ENCODE data around the gene RNASE7. TPM values are rescaled to one million over a fixed set of nuclear protein-coding genes. Genes with fewer than 3 reads are reported as not detected.

RNASE7 gene
- total and polyA plus RNA-seq, 8 donors: 0.14 to 0.24 (median 0.20) TPM; not detected in 4

GRCh38 chr14:21043974-21044618 is 1.9 kb downstream of the RNASE7 start:
- Histone ChIP-seq H3K36me3 (no peaks in the 10 kb centered on the region), H3K27me3 (peaks cover 0 to 5% of the 10 kb centered on the region in 2 donors), H3K4me1 (peaks cover 18 to 25% of the 10 kb centered on the region in 2 donors), H3K9me3 (no peaks in the 10 kb centered on the region), H3K27ac (no peak overlapping the region), H3K4me3 (no peak overlapping the region)
- intact Hi-C loops (cut with DNase I): no loop called here
- no peak for TF ChIP-seq CTCF (IDR thresholded peaks at IDR 0.05)
- DNase-seq (no peak), ATAC-seq (peak; percentile 64)

GRCh38 chr14:21047378-21047781 is 5.2 kb downstream of the RNASE7 start:
- no peak for TF ChIP-seq CTCF (IDR thresholded peaks at IDR 0.05)
- ATAC-seq: no peak
- H3K27ac ChIP-seq: no peak overlapping the region
- H3K4me3 ChIP-seq: no peak overlapping the region
- intact Hi-C loops (cut with DNase I): no loop called here
- peaks cover 7 to 9% of the 10 kb centered on the region in 2 donors for H3K4me1 ChIP-seq
- no peak for DNase-seq
- H3K36me3 ChIP-seq: no peaks in the 10 kb centered on the region
- no peaks in the 10 kb centered on the region for H3K9me3 ChIP-seq
- H3K27me3 ChIP-seq: peaks cover 0 to 5% of the 10 kb centered on the region in 2 donors

GRCh38 chr14:21048638-21049037 is 6.5 kb downstream of the RNASE7 start:
- ATAC-seq: no peak
- peaks cover 6 to 7% of the 10 kb centered on the region in 2 donors for H3K4me1 ChIP-seq
- DNase-seq: no peak
- H3K27ac ChIP-seq: no peak overlapping the region
- H3K36me3 ChIP-seq: no peaks in the 10 kb centered on the region
- H3K9me3 ChIP-seq: no peaks in the 10 kb centered on the region
- H3K27me3 ChIP-seq: no peaks in the 10 kb centered on the region
- no peak overlapping the region for H3K4me3 ChIP-seq
- no peak for TF ChIP-seq CTCF (IDR thresholded peaks at IDR 0.05)
- intact Hi-C loops (cut with DNase I): no loop called here

- Histone ChIP-seq H3K9me3 (no peaks in the 10 kb centered on the region), H3K27ac (no peak overlapping the region), H3K36me3 (no peaks in the 10 kb centered on the region), H3K27me3 (no peaks in the 10 kb centered on the region), H3K4me1 (peaks cover 0 to under 1% of the 10 kb centered on the region in 2 donors), H3K4me3 (no peak overlapping the region)
- TF ChIP-seq CTCF (IDR thresholded peaks at IDR 0.05): no peak
- DNase-seq: no peak
- intact Hi-C loops (cut with DNase I): no loop called here
- ATAC-seq: no peak
These were observed 7.1 kb downstream of the RNASE7 start for GRCh38 chr14:21049271-21049673.

- no peak overlapping the region for H3K4me3 ChIP-seq
- no peaks in the 10 kb centered on the region for H3K4me1 ChIP-seq
- intact Hi-C loops (cut with DNase I): no loop called here
- no peaks in the 10 kb centered on the region for H3K9me3 ChIP-seq
- no peak for DNase-seq
- H3K27ac ChIP-seq: no peak overlapping the region
- H3K36me3 ChIP-seq: no peaks in the 10 kb centered on the region
- ATAC-seq: no peak
- TF ChIP-seq CTCF (IDR thresholded peaks at IDR 0.05): no peak
- no peaks in the 10 kb centered on the region for H3K27me3 ChIP-seq
These were observed 8.4 kb downstream of the RNASE7 start for GRCh38 chr14:21050597-21050996.
